Measurements from ENCODE around the gene MYBPHL. TPM values are rescaled to one million over a fixed set of nuclear protein-coding genes. Genes with fewer than 3 reads are reported as not detected.

Gene MYBPHL
- total RNA-seq, 1 donor from 2014 or later, result 0.35 TPM

- intact Hi-C loops (cut with micrococcal nuclease), result no loop called here
- ATAC-seq, result no peak
- DNase-seq, result no peak
Measured at GRCh38 chr1:109269981-109270622, 36.7 kb downstream of the MYBPHL start.

- ATAC-seq (no peak), DNase-seq (peak; percentile 20)
- intact Hi-C loops (cut with micrococcal nuclease), result no loop called here
Measured at GRCh38 chr1:109269212-109269980, 37.4 kb downstream of the MYBPHL start.

GRCh38 chr1:109268431-109269211, 38.2 kb downstream of the MYBPHL start:
- intact Hi-C loops (cut with micrococcal nuclease), result no loop called here
- ATAC-seq (no peak), DNase-seq (peak; percentile 26)

- intact Hi-C loops (cut with micrococcal nuclease), result no loop called here
- DNase-seq (no peak), ATAC-seq (no peak)
Measured at GRCh38 chr1:109267743-109268300, 39.0 kb downstream of the MYBPHL start.

- ATAC-seq, result no peak
- no peak for DNase-seq
- intact Hi-C loops (cut with micrococcal nuclease), result no loop called here
Measured at GRCh38 chr1:109266965-109267364, 39.8 kb downstream of the MYBPHL start.

GRCh38 chr1:109265741-109266330, 41.0 kb downstream of the MYBPHL start:
- DNase-seq, result peak; percentile 22

GRCh38 chr1:109265016-109265415, 41.8 kb downstream of the MYBPHL start:
- intact Hi-C loops (cut with micrococcal nuclease), result no loop called here
- ATAC-seq (no peak), DNase-seq (no peak)

More at GRCh38 chr1:109265741-109266330, 41.0 kb downstream of the MYBPHL start:
- intact Hi-C loops (cut with micrococcal nuclease), result no loop called here
- no peak for ATAC-seq

- ATAC-seq (no peak), DNase-seq (no peak)
- intact Hi-C loops (cut with micrococcal nuclease), result no loop called here
Measured at GRCh38 chr1:109264379-109264755, 42.4 kb downstream of the MYBPHL start.

GRCh38 chr1:109263597-109264378, 43.0 kb downstream of the MYBPHL start:
- peak; percentile 89 for DNase-seq
- intact Hi-C loops (cut with micrococcal nuclease), result no loop called here

GRCh38 chr1:109263234-109263596, 43.6 kb downstream of the MYBPHL start:
- intact Hi-C loops (cut with micrococcal nuclease), result no loop called here
- DNase-seq (peak; percentile 20), ATAC-seq (peak; percentile 3)

More at GRCh38 chr1:109263597-109264378, 43.0 kb downstream of the MYBPHL start:
- ATAC-seq, result peak; percentile 86

GRCh38 chr1:109262231-109263055, 44.4 kb downstream of the MYBPHL start:
- intact Hi-C loops (cut with micrococcal nuclease), result no loop called here
- DNase-seq (peak; percentile 31), ATAC-seq (no peak)

- no peak for ATAC-seq
- intact Hi-C loops (cut with micrococcal nuclease), result no loop called here
- DNase-seq, result no peak
Measured at GRCh38 chr1:109261578-109261977, 45.2 kb downstream of the MYBPHL start.

GRCh38 chr1:109261006-109261405, 45.8 kb downstream of the MYBPHL start:
- ATAC-seq (no peak), DNase-seq (no peak)
- intact Hi-C loops (cut with micrococcal nuclease), result no loop called here

GRCh38 chr1:109259674-109260557, 46.9 kb downstream of the MYBPHL start:
- no peak for DNase-seq
- intact Hi-C loops (cut with micrococcal nuclease), result no loop called here
- no peak for ATAC-seq

GRCh38 chr1:109258481-109259466, 48.0 kb downstream of the MYBPHL start:
- DNase-seq (no peak), ATAC-seq (no peak)
- intact Hi-C loops (cut with micrococcal nuclease), result no loop called here
